AG04450 (cell line): ENCODE results near the gene EIF4G3. TPM values are rescaled to one million over a fixed set of nuclear protein-coding genes. Genes with fewer than 3 reads are reported as not detected.
"Not testable (repeated sequence)": the region's sequence is repeated elsewhere in the genome, so short reads cannot be mapped to it uniquely, and the experiment has no call there.

ENCODE experiments used
- CTCF ChIA-PET: fragments of 300-600, 350-600 bp; formaldehyde crosslinking; extraction: SDS; loops from one replicate; lab custom pipeline; 2022; ENCODE audit warnings: antibody characterized with exemption, inconsistent platforms; lab: Charles Lee
- POLR2A ChIA-PET: fragments of 350-600 bp; formaldehyde crosslinking; extraction: SDS; loops from one replicate; lab custom pipeline; 2021; ENCODE audit warnings: antibody characterized with exemption, inconsistent platforms; lab: Yijun Ruan, JAX
- DNase-seq: peaks from one replicate; pipeline ENCODE4 v3.0.0-alpha.2; 2011; ENCODE audit warnings: low read depth, low spot score
- H3K27ac ChIP-seq: one replicate; pipeline ENCODE4 v1.5.1; 2012; ENCODE audit warnings: low read depth, low read length, control low read depth
- H3K27me3 ChIP-seq: one replicate; pipeline ENCODE4 v1.6.0; 2012; ENCODE audit warnings: low read length; ENCODE audit not compliant: control insufficient read depth, insufficient read depth
- H3K4me3 ChIP-seq: 2 replicates; pipeline ENCODE4 v1.5.1; 2011; ENCODE audit warnings: mild to moderate bottlenecking, low read depth, low read length, control low read depth
- H3K9me3 ChIP-seq: 2 replicates; pipeline ENCODE4 v1.5.1; 2012; ENCODE audit warnings: low read length; ENCODE audit not compliant: control insufficient read depth, insufficient read depth
- CTCF ChIP-seq: IDR thresholded peaks from 2 replicates; pipeline ENCODE4 v1.5.1; 2011; ENCODE audit warnings: low read depth, low read length, control low read depth, inconsistent platforms
- polyA plus RNA-seq: library from polyadenylated mRNA; depleted of rRNA; stranded (reverse); fragments of >200 nt; gene quantifications from 2 replicates; pipeline ENCODE4 v1.2.3, GENCODE V29; 2011

EIF4G3 gene
- polyA plus RNA-seq, 1 experiment, result 74.9 TPM

GRCh38 chr1:20913242-20913641 lies 263.5 kb downstream of the EIF4G3 start:
- H3K9me3 ChIP-seq, result no peaks in the 10 kb centered on the region
- no peak for TF ChIP-seq CTCF
- no peaks in the 10 kb centered on the region for H3K27me3 ChIP-seq
- no peak overlapping the region for H3K4me3 ChIP-seq
- DNase-seq, result no peak
- H3K27ac ChIP-seq, result no peak overlapping the region
- ChIA-PET POLR2A (interaction anchor here (0.7 kb wide), 1 partner anchor 276 kb away, joined by 5 read pairs; no protein-coding TSS in a partner anchor), CTCF (no interaction called here)

- H3K27ac ChIP-seq, H3K27me3 ChIP-seq, CTCF ChIA-PET, H3K4me3 ChIP-seq, H3K9me3 ChIP-seq, DNase-seq, POLR2A ChIA-PET: not testable (repeated sequence)
Observed at GRCh38 chr1:20907526-20907925, 269.2 kb downstream of the EIF4G3 start.

GRCh38 chr1:20903437-20903836 lies 273.3 kb downstream of the EIF4G3 start:
- ChIA-PET CTCF (interaction anchor here (0.6 to 1.6 kb wide), 2 partner anchors 46 to 207 kb away, joined by 3 to 4 read pairs; no protein-coding TSS in a partner anchor), POLR2A (no interaction called here)

GRCh38 chr1:20900056-20900455 lies 276.6 kb downstream of the EIF4G3 start:
- ChIA-PET POLR2A (no interaction called here), CTCF (interaction anchor here (0.6 to 1.5 kb wide), 2 partner anchors 29 to 295 kb away, joined by 3 to 7 read pairs; no protein-coding TSS in a partner anchor)
- no peak for DNase-seq
- H3K27ac ChIP-seq, result no peak overlapping the region
- H3K27me3 ChIP-seq, result no peaks in the 10 kb centered on the region
- no peaks in the 10 kb centered on the region for H3K9me3 ChIP-seq
- H3K4me3 ChIP-seq, result no peak overlapping the region
- TF ChIP-seq CTCF, result no peak

More at GRCh38 chr1:20903437-20903836, 273.3 kb downstream of the EIF4G3 start:
- no peak for DNase-seq
- no peak overlapping the region for H3K27ac ChIP-seq
- no peaks in the 10 kb centered on the region for H3K9me3 ChIP-seq
- TF ChIP-seq CTCF, result no peak
- no peak overlapping the region for H3K4me3 ChIP-seq
- no peaks in the 10 kb centered on the region for H3K27me3 ChIP-seq

GRCh38 chr1:20899154-20899972 lies 277.3 kb downstream of the EIF4G3 start:
- TF ChIP-seq CTCF, result no peak
- ChIA-PET POLR2A (no interaction called here), CTCF (interaction anchor here (0.6 to 1.5 kb wide), 2 partner anchors 30 to 296 kb away, joined by 3 to 7 read pairs; no protein-coding TSS in a partner anchor)
- Histone ChIP-seq H3K27me3 (no peaks in the 10 kb centered on the region), H3K27ac (no peak overlapping the region), H3K4me3 (no peak overlapping the region), H3K9me3 (no peaks in the 10 kb centered on the region)
- DNase-seq, result no peak
